Measurements from ENCODE around the gene FAM237B.
"Not testable (repeated sequence)": the region's sequence is repeated elsewhere in the genome, so short reads cannot be mapped to it uniquely, and the experiment has no call there.

FAM237B gene

GRCh38 chr7:90320801-90321494, at the start of gene FAM237B:
Gene FAM237B, minus strand, starts transcription at chr7:90321304. Its CDS starts 1,556 bp downstream, at chr7:90319748.
- DNase-seq: no peak

- no peak for DNase-seq
Observed at GRCh38 chr7:90351987-90352386, 30.9 kb upstream of the FAM237B start.

- DNase-seq: not testable (repeated sequence)
Observed at GRCh38 chr7:90350032-90350431, 28.9 kb upstream of the FAM237B start.

GRCh38 chr7:90349305-90349704, 28.2 kb upstream of the FAM237B start:
- no peak for DNase-seq

GRCh38 chr7:90347759-90348158, 26.7 kb upstream of the FAM237B start:
- DNase-seq: no peak

GRCh38 chr7:90346336-90347125, 25.4 kb upstream of the FAM237B start, which contains the start of gene GTPBP10:
Gene GTPBP10, plus strand, starts transcription at chr7:90346716. Its CDS starts 26 bp downstream, at chr7:90346742.
- peak; percentile 77 for DNase-seq

GRCh38 chr7:90345595-90346335, 24.7 kb upstream of the FAM237B start:
- DNase-seq: no peak

GRCh38 chr7:90345016-90345415, 23.9 kb upstream of the FAM237B start:
- DNase-seq: no peak

GRCh38 chr7:90337106-90337505, 16.0 kb upstream of the FAM237B start:
- DNase-seq: no peak

GRCh38 chr7:90334926-90335325, 13.8 kb upstream of the FAM237B start:
- DNase-seq: not testable (repeated sequence)

- no peak for DNase-seq
Observed at GRCh38 chr7:90334193-90334843, 13.2 kb upstream of the FAM237B start.

GRCh38 chr7:90326500-90326899, 5.4 kb upstream of the FAM237B start:
- no peak for DNase-seq

- DNase-seq: no peak
Observed at GRCh38 chr7:90322837-90323236, 1.7 kb upstream of the FAM237B start.

- no peak for DNase-seq
Observed at GRCh38 chr7:90320418-90320800, 695 bp downstream of the FAM237B start.

- DNase-seq: no peak
Observed at GRCh38 chr7:90320014-90320413, 1.1 kb downstream of the FAM237B start.

GRCh38 chr7:90313907-90314306, 7.2 kb downstream of the FAM237B start:
- no peak for DNase-seq

GRCh38 chr7:90312745-90313144, 8.4 kb downstream of the FAM237B start:
- no peak for DNase-seq

- no peak for DNase-seq
Observed at GRCh38 chr7:90311175-90311574, 9.9 kb downstream of the FAM237B start.

- DNase-seq: no peak
Observed at GRCh38 chr7:90309872-90310271, 11.2 kb downstream of the FAM237B start.

GRCh38 chr7:90303241-90303640, 17.9 kb downstream of the FAM237B start:
- no peak for DNase-seq

GRCh38 chr7:90298145-90299038, 22.7 kb downstream of the FAM237B start:
- no peak for DNase-seq

Data from GOT3 (cell line).